ENCODE data around the gene OTC.

The OTC gene

GRCh38 chrX:38352362-38352761 lies at the start of gene OTC:
OTC (plus strand) TSS chrX:38352604; CDS start chrX:38352697, 93 bp downstream.
- H3K27me3 ChIP-seq (ENCODE audit: insufficient read depth, insufficient read length) = no peaks in the 10 kb centered on the region
- H3K4me3 ChIP-seq (ENCODE audit: insufficient read length, low read depth) = no peak within 1 kb of the TSS
- H3K9me3 ChIP-seq (ENCODE audit: insufficient read depth, low read length) = no peaks in the 10 kb centered on the region
- no peaks in the 10 kb centered on the region for H3K4me1 ChIP-seq (ENCODE audit: insufficient read depth, insufficient read length)
- no peak within 1 kb of the TSS for H3K9ac ChIP-seq (ENCODE audit: insufficient read length, low read depth)
- H3K36me3 ChIP-seq (ENCODE audit: insufficient read depth, insufficient read length, low read length) = no peaks in the 10 kb centered on the region
- no peak for DNase-seq (ENCODE audit: low read depth, low spot score)
- TF ChIP-seq YY1 (IDR thresholded peaks at IDR 0.05; ENCODE audit: insufficient read depth, insufficient read length) (no peak), ZNF274 (IDR thresholded peaks at IDR 0.05; ENCODE audit: low read depth, low read length) (no peak), SUZ12 (IDR thresholded peaks at IDR 0.05; ENCODE audit: extremely low read depth, insufficient read depth, insufficient read length) (no peak)

DNA sequence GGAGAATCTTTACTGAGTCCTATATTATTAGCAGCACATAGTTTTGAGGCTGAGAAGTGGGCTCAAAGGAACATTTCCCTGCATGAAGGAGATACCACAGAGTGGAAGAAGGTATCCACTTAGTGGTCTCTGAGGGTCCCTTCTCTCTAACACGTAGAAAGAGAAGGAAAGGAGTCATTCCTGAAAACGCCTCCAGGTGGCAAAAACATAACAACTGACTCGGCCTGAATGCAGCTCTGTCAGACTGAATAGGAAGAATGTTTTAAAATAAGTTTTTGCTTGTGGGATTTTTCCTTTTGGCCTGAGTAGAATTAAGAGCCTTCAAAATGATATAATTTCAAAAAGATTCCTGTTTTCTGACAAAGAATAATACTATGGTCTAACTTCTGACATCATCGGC lies 48.4 kb upstream of the OTC start:
- peaks cover 4% of the 10 kb centered on the region for H3K36me3 ChIP-seq (ENCODE audit: insufficient read depth, insufficient read length, low read length)
- no peak overlapping the region for H3K4me3 ChIP-seq (ENCODE audit: insufficient read length, low read depth)
- H3K27me3 ChIP-seq (ENCODE audit: insufficient read depth, insufficient read length) = no peaks in the 10 kb centered on the region
- TF ChIP-seq YY1 (IDR thresholded peaks at IDR 0.05; ENCODE audit: insufficient read depth, insufficient read length) (no peak), SUZ12 (IDR thresholded peaks at IDR 0.05; ENCODE audit: extremely low read depth, insufficient read depth, insufficient read length) (no peak), ZNF274 (IDR thresholded peaks at IDR 0.05; ENCODE audit: low read depth, low read length) (no peak)
- DNase-seq (ENCODE audit: low read depth, low spot score) = no peak
- H3K9ac ChIP-seq (ENCODE audit: insufficient read length, low read depth) = no peak overlapping the region
- H3K9me3 ChIP-seq (ENCODE audit: insufficient read depth, low read length) = no peaks in the 10 kb centered on the region
- no peaks in the 10 kb centered on the region for H3K4me1 ChIP-seq (ENCODE audit: insufficient read depth, insufficient read length)

- no peak for DNase-seq (ENCODE audit: low read depth, low spot score)
- no peaks in the 10 kb centered on the region for H3K9me3 ChIP-seq (ENCODE audit: insufficient read depth, low read length)
- H3K4me1 ChIP-seq (ENCODE audit: insufficient read depth, insufficient read length) = no peaks in the 10 kb centered on the region
- H3K27me3 ChIP-seq (ENCODE audit: insufficient read depth, insufficient read length) = no peaks in the 10 kb centered on the region
- H3K4me3 ChIP-seq (ENCODE audit: insufficient read length, low read depth) = no peak overlapping the region
- TF ChIP-seq YY1 (IDR thresholded peaks at IDR 0.05; ENCODE audit: insufficient read depth, insufficient read length) = no peak
- no peak for TF ChIP-seq SUZ12 (IDR thresholded peaks at IDR 0.05; ENCODE audit: extremely low read depth, insufficient read depth, insufficient read length)
- no peak for TF ChIP-seq ZNF274 (IDR thresholded peaks at IDR 0.05; ENCODE audit: low read depth, low read length)
- peaks cover 6% of the 10 kb centered on the region for H3K36me3 ChIP-seq (ENCODE audit: insufficient read depth, insufficient read length, low read length)
- H3K9ac ChIP-seq (ENCODE audit: insufficient read length, low read depth) = no peak overlapping the region
Measured at GRCh38 chrX:38305971-38306370, 46.4 kb upstream of the OTC start.

DNA sequence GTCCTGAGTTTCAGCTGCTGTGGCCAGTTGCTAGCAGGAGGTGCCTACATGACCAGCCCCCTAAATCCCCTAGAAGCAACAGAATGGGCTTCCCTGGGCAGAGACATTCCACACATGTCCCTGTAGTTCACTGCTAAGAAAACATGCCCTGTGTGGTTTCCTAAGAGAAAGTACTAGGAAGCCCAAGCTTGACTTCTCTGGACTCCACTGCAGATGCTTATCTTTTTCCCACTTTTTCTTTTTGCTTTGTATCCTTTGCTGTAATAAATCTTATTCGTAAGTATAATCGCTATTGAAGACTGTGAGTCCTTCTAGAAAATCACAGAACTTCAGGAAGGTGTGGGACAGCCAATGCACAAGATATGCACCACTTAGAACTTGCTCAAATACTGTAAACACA lies 40.7 kb upstream of the OTC start:
- no peaks in the 10 kb centered on the region for H3K4me1 ChIP-seq (ENCODE audit: insufficient read depth, insufficient read length)
- TF ChIP-seq YY1 (IDR thresholded peaks at IDR 0.05; ENCODE audit: insufficient read depth, insufficient read length) (no peak), SUZ12 (IDR thresholded peaks at IDR 0.05; ENCODE audit: extremely low read depth, insufficient read depth, insufficient read length) (no peak), ZNF274 (IDR thresholded peaks at IDR 0.05; ENCODE audit: low read depth, low read length) (no peak)
- DNase-seq (ENCODE audit: low read depth, low spot score) = no peak
- no peaks in the 10 kb centered on the region for H3K9me3 ChIP-seq (ENCODE audit: insufficient read depth, low read length)
- no peak overlapping the region for H3K4me3 ChIP-seq (ENCODE audit: insufficient read length, low read depth)
- H3K9ac ChIP-seq (ENCODE audit: insufficient read length, low read depth) = no peak overlapping the region
- peaks cover 2% of the 10 kb centered on the region for H3K36me3 ChIP-seq (ENCODE audit: insufficient read depth, insufficient read length, low read length)
- H3K27me3 ChIP-seq (ENCODE audit: insufficient read depth, insufficient read length) = no peaks in the 10 kb centered on the region

DNA sequence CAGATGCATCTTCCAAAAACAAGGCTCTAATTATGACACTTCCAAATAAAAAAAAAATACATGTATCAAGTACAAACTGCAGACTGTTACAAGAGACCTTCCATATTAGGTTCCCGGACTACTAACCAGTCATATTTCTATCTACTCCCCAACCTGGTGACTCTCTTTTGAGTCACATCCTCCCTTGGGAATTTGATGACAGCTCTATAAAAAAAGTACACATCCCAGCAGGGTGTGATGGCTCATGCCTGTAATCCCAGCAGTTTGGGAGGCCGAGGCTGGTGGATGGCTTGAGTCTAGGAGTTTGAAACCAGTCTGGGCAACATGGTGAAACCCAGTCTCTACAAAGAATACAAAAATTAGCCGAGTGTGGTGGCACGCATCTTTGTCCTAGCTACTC lies 40.0 kb upstream of the OTC start:
- TF ChIP-seq SUZ12 (IDR thresholded peaks at IDR 0.05; ENCODE audit: extremely low read depth, insufficient read depth, insufficient read length) (no peak), ZNF274 (IDR thresholded peaks at IDR 0.05; ENCODE audit: low read depth, low read length) (no peak), YY1 (IDR thresholded peaks at IDR 0.05; ENCODE audit: insufficient read depth, insufficient read length) (no peak)

GRCh38 chrX:38313190-38313589 lies 39.2 kb upstream of the OTC start:
- no peak for DNase-seq (ENCODE audit: low read depth, low spot score)
- Histone ChIP-seq H3K4me3 (ENCODE audit: insufficient read length, low read depth) (no peak overlapping the region), H3K9ac (ENCODE audit: insufficient read length, low read depth) (no peak overlapping the region), H3K9me3 (ENCODE audit: insufficient read depth, low read length) (no peaks in the 10 kb centered on the region), H3K36me3 (ENCODE audit: insufficient read depth, insufficient read length, low read length) (peaks cover 9% of the 10 kb centered on the region), H3K4me1 (ENCODE audit: insufficient read depth, insufficient read length) (no peaks in the 10 kb centered on the region), H3K27me3 (ENCODE audit: insufficient read depth, insufficient read length) (no peaks in the 10 kb centered on the region)
- no peak for TF ChIP-seq YY1 (IDR thresholded peaks at IDR 0.05; ENCODE audit: insufficient read depth, insufficient read length)
- no peak for TF ChIP-seq SUZ12 (IDR thresholded peaks at IDR 0.05; ENCODE audit: extremely low read depth, insufficient read depth, insufficient read length)
- no peak for TF ChIP-seq ZNF274 (IDR thresholded peaks at IDR 0.05; ENCODE audit: low read depth, low read length)

More for the DNA sequence above, 40.0 kb upstream of the OTC start:
- H3K4me3 ChIP-seq (ENCODE audit: insufficient read length, low read depth) = no peak overlapping the region
- no peak overlapping the region for H3K9ac ChIP-seq (ENCODE audit: insufficient read length, low read depth)
- H3K9me3 ChIP-seq (ENCODE audit: insufficient read depth, low read length) = no peaks in the 10 kb centered on the region
- no peaks in the 10 kb centered on the region for H3K27me3 ChIP-seq (ENCODE audit: insufficient read depth, insufficient read length)
- H3K36me3 ChIP-seq (ENCODE audit: insufficient read depth, insufficient read length, low read length) = peaks cover 6% of the 10 kb centered on the region
- H3K4me1 ChIP-seq (ENCODE audit: insufficient read depth, insufficient read length) = no peaks in the 10 kb centered on the region
- no peak for DNase-seq (ENCODE audit: low read depth, low spot score)

GRCh38 chrX:38315186-38315585 lies 37.2 kb upstream of the OTC start:
- Histone ChIP-seq H3K36me3 (ENCODE audit: insufficient read depth, insufficient read length, low read length) (peaks cover 11% of the 10 kb centered on the region), H3K4me3 (ENCODE audit: insufficient read length, low read depth) (no peak overlapping the region), H3K9ac (ENCODE audit: insufficient read length, low read depth) (no peak overlapping the region), H3K27me3 (ENCODE audit: insufficient read depth, insufficient read length) (no peaks in the 10 kb centered on the region), H3K4me1 (ENCODE audit: insufficient read depth, insufficient read length) (no peaks in the 10 kb centered on the region), H3K9me3 (ENCODE audit: insufficient read depth, low read length) (no peaks in the 10 kb centered on the region)
- DNase-seq (ENCODE audit: low read depth, low spot score) = no peak
- no peak for TF ChIP-seq SUZ12 (IDR thresholded peaks at IDR 0.05; ENCODE audit: extremely low read depth, insufficient read depth, insufficient read length)
- no peak for TF ChIP-seq ZNF274 (IDR thresholded peaks at IDR 0.05; ENCODE audit: low read depth, low read length)
- TF ChIP-seq YY1 (IDR thresholded peaks at IDR 0.05; ENCODE audit: insufficient read depth, insufficient read length) = no peak
